RWPE2 (cell line): ENCODE data around the gene CLCN6.

ENCODE experiments used
- ATAC-seq: fragments of 200-7000 bp; cut with Tn5 transposase; 3 replicates; pipeline ENCODE4 v1.9.1; 2021; ENCODE audit warnings: low read depth
- DNase-seq: peaks from one replicate; pipeline ENCODE4 v3.0.0-alpha.2; 2020; ENCODE audit warnings: low spot score
- H3K27ac ChIP-seq: fragments of 450-650 bp; 2 replicates; pipeline ENCODE4 v1.5.1; 2017; ENCODE audit warnings: mild to moderate bottlenecking; ENCODE audit not compliant: poor library complexity, severe bottlenecking
- H3K27me3 ChIP-seq: fragments of 250-450 bp; sonication (Bioruptor Pico); 2 replicates; pipeline ENCODE4 v1.5.1; 2021; ENCODE audit warnings: mild to moderate bottlenecking, moderate library complexity; ENCODE audit not compliant: insufficient read depth, poor library complexity, severe bottlenecking
- H3K36me3 ChIP-seq: fragments of 250-450 bp; sonication (Bioruptor Pico); 2 replicates; pipeline ENCODE4 v1.5.1; 2020; ENCODE audit warnings: low read depth, mild to moderate bottlenecking, moderate library complexity
- H3K4me1 ChIP-seq: fragments of 250-450 bp; sonication (Bioruptor Pico); 2 replicates; pipeline ENCODE4 v1.5.1; 2021; ENCODE audit warnings: mild to moderate bottlenecking, moderate library complexity; ENCODE audit not compliant: insufficient read depth, poor library complexity, severe bottlenecking
- H3K4me3 ChIP-seq: fragments of 250-450 bp; sonication (Bioruptor Pico); 2 replicates; pipeline ENCODE4 v1.5.1; 2021; ENCODE audit warnings: mild to moderate bottlenecking, moderate library complexity; ENCODE audit not compliant: severe bottlenecking
- H3K9me3 ChIP-seq: fragments of 250-450 bp; sonication (Bioruptor Pico); 2 replicates; pipeline ENCODE4 v1.5.1; 2021; ENCODE audit warnings: mild to moderate bottlenecking, moderate library complexity; ENCODE audit not compliant: severe bottlenecking
- TF ChIP-seq, protein P1 (sequence below): fragments of 450-650 bp; IDR thresholded peaks from one replicate; pipeline ENCODE4 v1.5.1; 2017; ENCODE audit warnings: mild to moderate bottlenecking, moderate library complexity; ENCODE audit not compliant: poor library complexity, severe bottlenecking

CLCN6 gene

DNA sequence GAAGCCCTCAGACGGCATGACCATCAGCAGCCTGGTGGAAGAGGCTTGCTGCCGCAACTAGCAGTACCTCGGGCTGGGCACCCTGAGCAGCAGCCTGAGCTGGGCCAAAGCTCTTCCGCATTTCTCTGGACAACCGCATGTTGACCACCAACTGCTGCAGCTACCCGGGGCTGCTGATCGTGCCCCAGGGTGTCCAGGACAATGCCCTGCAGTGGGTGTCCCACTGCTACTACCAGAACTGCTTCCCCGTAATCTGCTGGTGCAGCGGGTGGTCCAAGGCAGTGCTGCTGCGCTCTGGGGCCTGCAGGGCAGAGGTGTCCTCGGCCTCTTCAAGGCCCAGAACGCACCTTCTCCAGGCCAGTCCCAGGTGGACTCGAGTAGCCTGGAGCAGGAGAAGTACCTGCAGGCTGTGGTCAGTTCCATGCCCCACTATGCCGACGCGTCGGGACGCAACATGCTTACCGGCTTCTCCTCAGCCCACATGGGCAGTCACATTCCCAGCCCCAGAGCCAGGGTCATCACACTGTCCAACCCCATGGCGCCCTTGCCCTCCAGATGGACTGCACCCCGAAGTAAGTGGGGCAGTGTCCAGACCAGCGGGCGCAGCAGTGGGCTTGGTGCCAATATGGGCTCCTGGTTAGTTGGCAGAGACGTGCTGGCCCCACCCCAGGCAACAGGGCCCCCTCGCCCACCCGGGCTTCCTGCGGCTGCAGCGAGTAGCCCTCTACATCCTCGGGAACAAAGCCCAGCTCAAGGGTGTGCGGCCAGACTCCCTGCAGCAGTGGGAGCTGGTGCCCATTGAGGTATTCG, 72.3 kb downstream of the CLCN6 start:
- Histone ChIP-seq H3K27me3 (peaks cover 4% of the 10 kb centered on the region), H3K4me1 (no peaks in the 10 kb centered on the region), H3K27ac (no peak overlapping the region), H3K9me3 (no peaks in the 10 kb centered on the region), H3K4me3 (no peak overlapping the region), H3K36me3 (no peaks in the 10 kb centered on the region)
- ATAC-seq, result no peak
- no peak for DNase-seq
- TF ChIP-seq, protein P1, sequence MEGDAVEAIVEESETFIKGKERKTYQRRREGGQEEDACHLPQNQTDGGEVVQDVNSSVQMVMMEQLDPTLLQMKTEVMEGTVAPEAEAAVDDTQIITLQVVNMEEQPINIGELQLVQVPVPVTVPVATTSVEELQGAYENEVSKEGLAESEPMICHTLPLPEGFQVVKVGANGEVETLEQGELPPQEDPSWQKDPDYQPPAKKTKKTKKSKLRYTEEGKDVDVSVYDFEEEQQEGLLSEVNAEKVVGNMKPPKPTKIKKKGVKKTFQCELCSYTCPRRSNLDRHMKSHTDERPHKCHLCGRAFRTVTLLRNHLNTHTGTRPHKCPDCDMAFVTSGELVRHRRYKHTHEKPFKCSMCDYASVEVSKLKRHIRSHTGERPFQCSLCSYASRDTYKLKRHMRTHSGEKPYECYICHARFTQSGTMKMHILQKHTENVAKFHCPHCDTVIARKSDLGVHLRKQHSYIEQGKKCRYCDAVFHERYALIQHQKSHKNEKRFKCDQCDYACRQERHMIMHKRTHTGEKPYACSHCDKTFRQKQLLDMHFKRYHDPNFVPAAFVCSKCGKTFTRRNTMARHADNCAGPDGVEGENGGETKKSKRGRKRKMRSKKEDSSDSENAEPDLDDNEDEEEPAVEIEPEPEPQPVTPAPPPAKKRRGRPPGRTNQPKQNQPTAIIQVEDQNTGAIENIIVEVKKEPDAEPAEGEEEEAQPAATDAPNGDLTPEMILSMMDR, result no peak

DNA sequence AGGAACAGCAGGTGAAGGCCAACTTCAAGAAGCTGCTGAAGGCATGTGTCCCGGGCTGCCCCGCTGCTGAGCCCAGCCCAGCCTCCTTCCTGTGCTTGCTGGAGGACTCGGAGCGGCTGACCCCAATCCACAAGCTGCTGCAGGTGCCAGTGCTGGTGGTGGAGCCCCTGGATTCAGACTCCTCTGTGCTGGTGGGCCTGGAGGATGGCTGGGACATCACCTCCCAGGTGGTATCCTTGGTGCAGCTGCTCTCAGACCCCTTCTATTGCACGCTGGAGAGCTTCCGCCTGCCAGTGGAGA, 72.8 kb downstream of the CLCN6 start:
- no peak overlapping the region for H3K4me3 ChIP-seq
- peaks cover 4% of the 10 kb centered on the region for H3K27me3 ChIP-seq
- ATAC-seq, result no peak
- H3K36me3 ChIP-seq, result no peaks in the 10 kb centered on the region
- no peak overlapping the region for H3K27ac ChIP-seq
- no peaks in the 10 kb centered on the region for H3K4me1 ChIP-seq
- TF ChIP-seq, protein P1, result no peak
- DNase-seq, result no peak
- no peaks in the 10 kb centered on the region for H3K9me3 ChIP-seq

DNA sequence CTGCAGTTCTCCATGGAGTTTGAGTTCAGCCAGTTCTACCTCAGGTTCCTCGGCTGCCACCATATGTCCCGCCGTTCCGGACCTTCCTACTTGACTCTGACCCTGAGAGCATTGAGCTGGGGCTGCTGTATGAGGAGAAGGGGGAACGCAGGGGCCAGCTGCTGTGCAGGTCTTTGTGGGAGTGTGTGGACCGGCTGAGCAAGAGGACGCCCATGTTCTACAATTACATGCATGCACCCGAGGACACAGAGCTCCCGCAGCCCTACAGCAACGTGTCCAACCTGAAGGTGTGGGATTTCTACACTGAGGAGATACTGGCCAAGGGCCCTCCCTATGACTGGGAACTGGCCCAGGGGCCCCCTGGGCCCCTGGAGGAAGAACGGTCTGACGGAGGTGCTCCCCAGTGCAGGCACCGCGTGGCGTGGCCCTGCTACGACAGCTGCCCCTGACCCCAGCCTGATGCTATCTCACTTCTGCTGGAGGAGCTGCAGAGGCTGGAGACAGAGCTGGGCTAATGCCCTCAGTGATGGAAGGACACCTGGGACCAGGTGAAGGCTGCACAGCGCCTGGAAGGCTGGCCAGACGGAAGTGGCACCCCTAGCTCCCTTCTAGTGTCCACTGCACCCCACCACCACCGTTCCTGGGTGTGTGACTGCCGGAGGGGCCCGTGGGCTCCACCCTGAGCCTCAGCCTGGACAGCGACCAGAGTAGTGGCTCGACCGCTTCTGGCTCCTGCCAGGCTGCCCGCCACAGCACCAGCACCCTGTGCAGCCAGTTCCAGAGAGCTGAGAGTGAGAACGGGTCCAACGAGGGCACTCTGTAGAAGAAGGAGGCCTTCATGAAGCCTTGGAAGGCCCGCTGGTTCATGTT, 73.6 kb downstream of the CLCN6 start:
- ATAC-seq (no peak), DNase-seq (no peak)
- H3K27me3 ChIP-seq, result peaks cover 4% of the 10 kb centered on the region
- H3K36me3 ChIP-seq, result no peaks in the 10 kb centered on the region
- H3K9me3 ChIP-seq, result no peaks in the 10 kb centered on the region
- no peak overlapping the region for H3K4me3 ChIP-seq
- no peak overlapping the region for H3K27ac ChIP-seq
- H3K4me1 ChIP-seq, result no peaks in the 10 kb centered on the region
- TF ChIP-seq, protein P1, result no peak

DNA sequence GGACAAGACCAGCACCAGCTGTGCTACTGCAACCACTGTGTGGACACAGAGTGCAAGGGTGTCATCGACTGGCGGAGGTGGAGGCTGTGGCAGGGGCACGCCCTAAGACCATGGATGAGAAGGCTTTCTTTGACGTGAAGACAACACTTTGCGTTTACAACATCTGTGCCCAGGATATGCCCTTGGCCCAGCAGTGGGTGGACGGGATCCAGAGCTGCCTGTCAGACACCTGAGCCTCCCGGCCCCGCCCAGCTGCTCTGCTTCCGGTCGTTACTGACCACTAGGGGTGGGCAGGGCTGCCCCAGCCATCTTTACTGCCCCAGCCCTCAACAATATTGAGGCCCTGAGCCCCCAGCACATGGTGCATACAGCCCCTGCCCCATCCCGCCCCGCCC, 74.2 kb downstream of the CLCN6 start:
- Histone ChIP-seq H3K36me3 (no peaks in the 10 kb centered on the region), H3K4me1 (no peaks in the 10 kb centered on the region), H3K4me3 (no peak overlapping the region), H3K27ac (no peak overlapping the region), H3K9me3 (no peaks in the 10 kb centered on the region), H3K27me3 (peaks cover 4% of the 10 kb centered on the region)
- DNase-seq, result no peak
- ATAC-seq, result no peak
- TF ChIP-seq, protein P1, result no peak
